Measurements from ENCODE around the gene LUZP2.

GRCh38 chr11:24678703-24679348, 182.0 kb downstream of the LUZP2 start:
- TF ChIP-seq YY1 (IDR thresholded peaks at IDR 0.05; ENCODE audit: insufficient read depth, insufficient read length) (no peak), ZNF274 (IDR thresholded peaks at IDR 0.05; ENCODE audit: low read depth, low read length) (no peak), SUZ12 (IDR thresholded peaks at IDR 0.05; ENCODE audit: extremely low read depth, insufficient read depth, insufficient read length) (no peak)
